H1 (cell line): ENCODE results near the gene CREG2. TPM values are rescaled to one million over a fixed set of nuclear protein-coding genes. Genes with fewer than 3 reads are reported as not detected.

Experiments used
- CTCF ChIA-PET: fragments of 300-600 bp; sonication (Branson Sonifier 250); formaldehyde crosslinking; loops from one replicate; lab custom pipeline; 2021; ENCODE audit not compliant: partially characterized antibody; lab: Charles Lee
- POLR2A ChIA-PET: fragments of 300-600 bp; sonication (Branson Sonifier 250); formaldehyde crosslinking; loops from one replicate; lab custom pipeline; 2021; ENCODE audit warnings: inconsistent platforms; ENCODE audit not compliant: partially characterized antibody; lab: Charles Lee
- DNase-seq, 2 experiments: peaks; one replicate each; pipeline versions ENCODE4 v3.0.0 to v3.0.0-alpha.2; 2010 to 2022; ENCODE audit warnings: low spot score in 2 of 2, low read depth in 1 of 2, mixed read lengths in 1 of 2
- FAIRE-seq: peaks from 2 replicates; lab custom pipeline; 2011; peaks lifted over from hg19 to GRCh38; lab: Jason Lieb, UNC
- H2AFZ ChIP-seq: 2 replicates; pipeline ENCODE4 v1.8.1; 2012; ENCODE audit warnings: low read length, inconsistent platforms
- H2AK5ac ChIP-seq: 2 replicates; pipeline ENCODE4 v1.6.1; 2013; ENCODE audit warnings: low read depth, low read length
- H2BK120ac ChIP-seq: replicated peaks from 2 replicates; pipeline ENCODE3; 2013; ENCODE audit warnings: low read depth, low read length, inconsistent platforms
- H2BK12ac ChIP-seq: 2 replicates; pipeline ENCODE4 v1.6.1; 2013; ENCODE audit warnings: low read depth, low read length
- H2BK15ac ChIP-seq: 2 replicates; pipeline ENCODE4 v1.6.1; 2013; ENCODE audit warnings: low read length
- H2BK20ac ChIP-seq: 2 replicates; pipeline ENCODE4 v1.6.1; 2013; ENCODE audit warnings: low read length
- H2BK5ac ChIP-seq: 2 replicates; pipeline ENCODE4 v1.6.1; 2013; ENCODE audit warnings: low read depth, low read length
- H3K14ac ChIP-seq: 2 replicates; pipeline ENCODE4 v1.6.1; 2013; ENCODE audit warnings: inconsistent platforms; ENCODE audit not compliant: insufficient read length
- H3K18ac ChIP-seq: 2 replicates; pipeline ENCODE4 v1.6.1; 2013; ENCODE audit warnings: low read length; ENCODE audit errors: extremely low read depth
- H3K23ac ChIP-seq: 2 replicates; pipeline ENCODE4 v1.6.1; 2013; ENCODE audit warnings: inconsistent platforms; ENCODE audit not compliant: insufficient read length
- H3K23me2 ChIP-seq: 2 replicates; pipeline ENCODE4 v1.6.1; 2013; ENCODE audit warnings: low read depth, low read length
- H3K27ac ChIP-seq: 2 replicates; pipeline ENCODE4 v1.6.1; 2011; ENCODE audit warnings: low read depth, low read length, inconsistent platforms
- H3K27me3 ChIP-seq, 4 experiments: replicated peaks in 1 of 4; 1 replicate in 1 of 4; 2 replicates in 3 of 4; pipeline versions ENCODE4 v1.6.1 to v1.8.1; 2011 to 2013; ENCODE audit warnings: low read length in 3 of 4, mild to moderate bottlenecking in 3 of 4, inconsistent platforms in 2 of 4, mixed read lengths in 2 of 4, moderate library complexity in 1 of 4; ENCODE audit not compliant: control insufficient read depth in 3 of 4, insufficient read depth in 3 of 4; ENCODE audit errors: extremely low read depth in 1 of 4
- H3K36me3 ChIP-seq, 4 experiments: 2 replicates each; pipeline versions ENCODE4 v1.6.1 to v1.8.1; 2011 to 2013; ENCODE audit warnings: mild to moderate bottlenecking in 4 of 4, low read length in 3 of 4, moderate library complexity in 2 of 4, control low read depth in 1 of 4, inconsistent platforms in 1 of 4; ENCODE audit not compliant: insufficient read depth in 4 of 4, control insufficient read depth in 2 of 4
- H3K4ac ChIP-seq: replicated peaks from 2 replicates; pipeline ENCODE3; 2013; ENCODE audit warnings: low read length, low read depth, mixed read lengths, inconsistent platforms; ENCODE audit not compliant: insufficient read length
- H3K4me1 ChIP-seq, 4 experiments: replicated peaks in 1 of 4; 1 replicate in 1 of 4; 2 replicates in 3 of 4; pipeline versions ENCODE4 v1.6.1 to v1.8.1; 2011 to 2013; ENCODE audit warnings: low read length in 3 of 4, inconsistent platforms in 2 of 4, mixed read lengths in 1 of 4; ENCODE audit not compliant: insufficient read depth in 4 of 4, control insufficient read depth in 3 of 4
- H3K4me2 ChIP-seq, 2 experiments: 2 replicates each; pipeline versions ENCODE4 v1.6.1 to v1.8.1; 2011 to 2013; ENCODE audit warnings: low read depth in 2 of 2, low read length in 2 of 2, control low read depth in 1 of 2, inconsistent platforms in 1 of 2, mild to moderate bottlenecking in 1 of 2; ENCODE audit not compliant: insufficient read depth in 1 of 2
- H3K4me3 ChIP-seq, 4 experiments: fragments of 200-600, 300-600 bp in 1 of 4; sonication (generic), shearing (Covaris generic), sonication (Bioruptor Twin) in 1 of 4; 2 replicates each; pipeline versions ENCODE4 v1.5.1 to v1.8.1; 2011 to 2016; ENCODE audit warnings: low read length in 4 of 4, low read depth in 3 of 4, control low read depth in 2 of 4, inconsistent platforms in 2 of 4, mild to moderate bottlenecking in 2 of 4, mixed read lengths in 1 of 4, moderate library complexity in 1 of 4; ENCODE audit not compliant: insufficient read depth in 2 of 4; ENCODE audit errors: extremely low read depth in 1 of 4
- H3K56ac ChIP-seq: replicated peaks from 2 replicates; pipeline ENCODE3; 2013; ENCODE audit warnings: low read depth, mild to moderate bottlenecking, mixed read lengths, low read length, inconsistent platforms; ENCODE audit not compliant: insufficient read length
- H3K79me1 ChIP-seq: 2 replicates; pipeline ENCODE4 v1.6.1; 2013; ENCODE audit warnings: low read depth, low read length, control low read depth
- H3K79me2 ChIP-seq, 2 experiments: 2 replicates each; pipeline versions ENCODE4 v1.6.1 to v1.8.1; 2012 to 2013; ENCODE audit warnings: low read length in 2 of 2, mild to moderate bottlenecking in 2 of 2, inconsistent platforms in 1 of 2; ENCODE audit not compliant: insufficient read depth in 2 of 2, control insufficient read depth in 1 of 2
- H3K9ac ChIP-seq, 4 experiments: replicated peaks in 1 of 4; 1 replicate in 1 of 4; 2 replicates in 3 of 4; pipeline versions ENCODE4 v1.6.1 to v1.8.1; 2011 to 2013; ENCODE audit warnings: low read depth in 3 of 4, low read length in 3 of 4, control low read depth in 2 of 4, mild to moderate bottlenecking in 2 of 4, moderate library complexity in 2 of 4, inconsistent platforms in 1 of 4; ENCODE audit errors: extremely low read depth in 1 of 4
- H3K9me3 ChIP-seq, 2 experiments: 2 replicates each; pipeline versions ENCODE4 v1.6.1 to v1.8.1; 2012 to 2013; ENCODE audit warnings: mild to moderate bottlenecking in 2 of 2, moderate library complexity in 2 of 2, control low read depth in 1 of 2, inconsistent platforms in 1 of 2, low read depth in 1 of 2, low read length in 1 of 2, mixed read lengths in 1 of 2; ENCODE audit not compliant: insufficient read depth in 2 of 2
- H4K20me1 ChIP-seq, 2 experiments: replicated peaks in 1 of 2; 2 replicates each; pipeline versions ENCODE3 to v1.8.1; 2011 to 2013; ENCODE audit warnings: inconsistent platforms in 2 of 2, low read length in 2 of 2, mild to moderate bottlenecking in 1 of 2; ENCODE audit not compliant: insufficient read depth in 2 of 2, control insufficient read depth in 1 of 2
- H4K5ac ChIP-seq: 2 replicates; pipeline ENCODE4 v1.6.1; 2013; ENCODE audit warnings: low read length, low read depth, mixed read lengths, inconsistent platforms; ENCODE audit not compliant: insufficient read length
- H4K8ac ChIP-seq: 2 replicates; pipeline ENCODE4 v1.8.0; 2013; ENCODE audit warnings: mild to moderate bottlenecking, moderate library complexity, low read length, inconsistent platforms; ENCODE audit not compliant: insufficient read depth; ENCODE audit errors: extremely low read depth
- H4K91ac ChIP-seq: replicated peaks from 2 replicates; pipeline ENCODE3; 2013; ENCODE audit warnings: low read length, mixed read lengths, inconsistent platforms; ENCODE audit not compliant: insufficient read length
- BCL11A ChIP-seq, 2 experiments: IDR thresholded peaks; one replicate each; pipeline ENCODE4 v1.6.1; 2011; ENCODE audit warnings: low read depth in 2 of 2, low read length in 2 of 2, mild to moderate bottlenecking in 2 of 2
- HDAC6 ChIP-seq: IDR thresholded peaks from one replicate; pipeline ENCODE4 v1.7.1; 2012; ENCODE audit warnings: low read depth, mild to moderate bottlenecking, inconsistent platforms, low read length, moderate library complexity
- JUND ChIP-seq: IDR thresholded peaks from 2 replicates; pipeline ENCODE4 v1.6.1; 2011; ENCODE audit warnings: mild to moderate bottlenecking, improper control_type of control experiment, low read length
- MAFK ChIP-seq: IDR thresholded peaks from 2 replicates; pipeline ENCODE4 v1.6.1; 2012; ENCODE audit warnings: low read depth, mild to moderate bottlenecking, improper control_type of control experiment, low read length
- NRF1 ChIP-seq: IDR thresholded peaks from 2 replicates; pipeline ENCODE4 v1.6.1; 2011; ENCODE audit warnings: mild to moderate bottlenecking, low read depth, low read length, improper control_type of control experiment
- SP1 ChIP-seq: IDR thresholded peaks from 2 replicates; pipeline ENCODE4 v1.6.1; 2011; ENCODE audit warnings: low read depth, low read length
- SP4 ChIP-seq: IDR thresholded peaks from 2 replicates; pipeline ENCODE4 v1.6.1; 2012; ENCODE audit warnings: low read length, inconsistent platforms
- TAF7 ChIP-seq: optimal IDR thresholded peaks from 2 replicates; pipeline ENCODE3; 2011; ENCODE audit warnings: low read depth, mild to moderate bottlenecking, inconsistent platforms, low read length, moderate library complexity, borderline replicate concordance
- YY1 ChIP-seq: IDR thresholded peaks from 2 replicates; pipeline ENCODE4 v1.6.1; 2011; ENCODE audit warnings: low read depth, mild to moderate bottlenecking, low read length
- WGBS, 2 experiments: shearing (Covaris generic) in 1 of 2; methylation state at CpG; one replicate each; pipeline versions ENCODE4 v1.1.6 to v1.1.7; 2013 to 2015; ENCODE audit warnings: low lambda C conversion rate in 2 of 2, mixed read lengths in 2 of 2, inconsistent platforms in 1 of 2, low coverage in 1 of 2, missing lambda C conversion rate in 1 of 2; ENCODE audit not compliant: insufficient replicate concordance in 2 of 2, insufficient coverage in 1 of 2, insufficient read length in 1 of 2; ENCODE audit errors: extremely low coverage in 1 of 2, missing lambda C conversion rate in 1 of 2; 5-methylcytosine and 5-hydroxymethylcytosine counted together
- polyA plus RNA-seq, 7 experiments: library from polyadenylated mRNA; depleted of rRNA in 3 of 7; stranded (reverse) in 5 of 7; unstranded in 2 of 7; fragments of >200 nt in 5 of 7; fragments of 200-250 nt in 2 of 7; gene quantifications; 1 replicate in 5 of 7; 2 replicates in 1 of 7; 4 replicates in 1 of 7; pipeline versions ENCODE4 v1.2.1 to v1.2.3, GENCODE V29; 2011 to 2013; ENCODE audit warnings: missing spikeins in 2 of 7, mixed read lengths in 2 of 7
- total RNA-seq: library from RNA; stranded (reverse); fragmentation: NEBNext Ultra II Directional; extraction: Animal tissue kit (Norgen Biotek cat#: 25700); gene quantifications from 2 replicates; pipeline ENCODE4 v1.2.1, GENCODE V29; 2021
- TF ChIP-seq, protein P1 (sequence below): IDR thresholded peaks from 2 replicates; pipeline ENCODE4 v1.6.1; 2012; ENCODE audit warnings: inconsistent platforms
- TF ChIP-seq, protein P2 (sequence below): IDR thresholded peaks from 2 replicates; pipeline ENCODE4 v1.6.1; 2012; ENCODE audit warnings: inconsistent platforms

The CREG2 gene
- total and polyA plus RNA-seq, 2 of the 8 experiments (the other 6 are each of a cell fraction or from before 2014, with no cell fraction given), result 2.0 to 2.2 TPM

DNA sequence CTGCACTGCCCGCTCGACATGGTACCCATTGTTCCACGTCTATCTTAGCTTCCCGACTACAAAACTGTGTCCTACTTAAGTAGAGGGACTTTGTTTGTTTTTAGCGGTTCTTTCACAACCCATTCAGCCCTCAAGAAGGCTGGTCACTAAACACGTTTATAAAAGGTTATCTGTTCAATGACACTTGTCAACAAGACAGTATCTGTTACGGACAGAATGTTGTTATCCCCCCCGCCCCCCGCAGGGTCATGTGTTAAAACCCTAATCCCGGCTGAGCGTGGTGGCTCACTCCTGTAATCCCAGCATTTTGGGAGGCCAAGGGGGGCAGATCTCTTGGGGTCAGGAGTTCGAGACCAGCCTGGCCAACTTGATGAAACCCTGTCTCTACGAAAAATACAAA is 40.4 kb upstream of the CREG2 start:
- Histone ChIP-seq H2BK5ac (no peak overlapping the region), H4K20me1 (no peaks in the 10 kb centered on the region), H2BK20ac (no peak overlapping the region), H3K9ac (no peak overlapping the region), H2BK12ac (no peak overlapping the region), H3K27ac (no peak overlapping the region), H2BK120ac (no peak overlapping the region), H3K4me1 (no peaks in the 10 kb centered on the region), H4K8ac (no peak overlapping the region), H3K56ac (no peak overlapping the region), H4K91ac (no peak overlapping the region), H3K4ac (no peak overlapping the region), H2AFZ (no peak overlapping the region), H2AK5ac (no peak overlapping the region), H3K9me3 (no peaks in the 10 kb centered on the region), H3K79me1 (no peaks in the 10 kb centered on the region), H3K36me3 (no peaks in the 10 kb centered on the region; a peak in 1 of 8 replicates), H4K5ac (no peak overlapping the region), H3K18ac (no peak overlapping the region), H3K79me2 (no peaks in the 10 kb centered on the region), H3K14ac (no peak overlapping the region), H3K4me3 (no peak overlapping the region), H3K23me2 (no peaks in the 10 kb centered on the region), H3K4me2 (no peak overlapping the region), H3K27me3 (no peaks in the 10 kb centered on the region), H3K23ac (no peak overlapping the region), H2BK15ac (no peak overlapping the region)
- ChIA-PET CTCF (interaction anchor here (1.6 to 6.7 kb wide), 2 partner anchors 8 to 165 kb away, joined by 5 to 32 read pairs; no protein-coding TSS in a partner anchor), POLR2A (no interaction called here)
- FAIRE-seq (no peak), DNase-seq (no peak)
- WGBS, 2 experiments, result 94% methylated on average over 10 of the region's 13 CpGs; no CpG with 5 or more reads in 1 of the 2 experiments
- TF ChIP-seq JUND, result no peak
- TF ChIP-seq YY1, result no peak
- TF ChIP-seq MAFK, result no peak
- no peak for TF ChIP-seq HDAC6
- TF ChIP-seq, protein P1, sequence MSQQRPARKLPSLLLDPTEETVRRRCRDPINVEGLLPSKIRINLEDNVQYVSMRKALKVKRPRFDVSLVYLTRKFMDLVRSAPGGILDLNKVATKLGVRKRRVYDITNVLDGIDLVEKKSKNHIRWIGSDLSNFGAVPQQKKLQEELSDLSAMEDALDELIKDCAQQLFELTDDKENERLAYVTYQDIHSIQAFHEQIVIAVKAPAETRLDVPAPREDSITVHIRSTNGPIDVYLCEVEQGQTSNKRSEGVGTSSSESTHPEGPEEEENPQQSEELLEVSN, result no peak
- TF ChIP-seq SP1, result no peak
- no peak for TF ChIP-seq SP4
- no peak for TF ChIP-seq NRF1
- TF ChIP-seq TAF7, result no peak
- no peak for TF ChIP-seq BCL11A (IDR thresholded peaks at IDR 0.05; ENCODE audit: low read depth in 2 of 2, low read length in 2 of 2)
- TF ChIP-seq, protein P2, sequence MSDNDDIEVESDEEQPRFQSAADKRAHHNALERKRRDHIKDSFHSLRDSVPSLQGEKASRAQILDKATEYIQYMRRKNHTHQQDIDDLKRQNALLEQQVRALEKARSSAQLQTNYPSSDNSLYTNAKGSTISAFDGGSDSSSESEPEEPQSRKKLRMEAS, result no peak
